HepG2 (cell line): Measurements from ENCODE around the gene C10orf71. TPM values are rescaled to one million over a fixed set of nuclear protein-coding genes. Genes with fewer than 3 reads are reported as not detected.

Source experiments
- ATAC-seq: fragments of 200-7000 bp; cut with Tn5 transposase; 3 replicates; pipeline ENCODE4 v1.9.1; 2020; ENCODE audit warnings: mild to moderate bottlenecking, moderate library complexity
- BruUV-seq: library from RNA; stranded (reverse); fragments of 400-500 nt; replicated peaks from 2 replicates; lab custom pipeline; 2021; lab: Mats Ljungman, UMichigan
- CTCF ChIA-PET: fragments of 300-600 bp; formaldehyde crosslinking; extraction: SDS; loops from one replicate; lab custom pipeline; 2021; ENCODE audit warnings: low total read pairs, inconsistent platforms, low intra/inter-chr PET ratio; lab: Yijun Ruan, JAX
- POLR2A ChIA-PET: fragments of 350-600 bp; sonication (Branson Sonifier 250); formaldehyde crosslinking; loops from one replicate; lab custom pipeline; 2020; ENCODE audit warnings: antibody characterized with exemption, inconsistent platforms; lab: Yijun Ruan, JAX
- DNase-seq: peaks from one replicate; pipeline ENCODE4 v3.0.0-alpha.2; 2015; ENCODE audit warnings: low spot score
- FAIRE-seq: peaks from 3 replicates; lab custom pipeline; 2011; peaks lifted over from hg19 to GRCh38; lab: Jason Lieb, UNC
- H2AFZ ChIP-seq: one replicate; pipeline ENCODE4 v1.6.1; 2011; ENCODE audit warnings: low read length, inconsistent platforms
- H3K27ac ChIP-seq: fragments of 300-600 bp; 3 replicates; pipeline ENCODE4 v1.8.0; 2011; ENCODE audit warnings: mixed run types, mild to moderate bottlenecking, mixed read lengths, low read length, inconsistent platforms; ENCODE audit not compliant: insufficient read depth; ENCODE audit errors: extremely low read length
- H3K27me3 ChIP-seq, 2 experiments: fragments of 200-600 bp in 1 of 2; 2 replicates in 1 of 2; 3 replicates in 1 of 2; pipeline versions ENCODE4 v1.6.0 to v1.8.0; 2011; ENCODE audit warnings: low read length in 2 of 2, mild to moderate bottlenecking in 2 of 2, moderate library complexity in 2 of 2, inconsistent platforms in 1 of 2; ENCODE audit not compliant: insufficient read depth in 2 of 2, control insufficient read depth in 1 of 2
- H3K36me3 ChIP-seq, 2 experiments: fragments of 200-600 bp in 1 of 2; replicated peaks in 1 of 2; 2 replicates in 1 of 2; 3 replicates in 1 of 2; pipeline versions ENCODE4 v1.5.1 to v1.8.0; 2011; ENCODE audit warnings: low read length in 2 of 2, inconsistent platforms in 1 of 2; ENCODE audit not compliant: insufficient read depth in 2 of 2, control insufficient read depth in 1 of 2
- H3K4me1 ChIP-seq: 2 replicates; pipeline ENCODE4 v1.5.1; 2012; ENCODE audit warnings: low read length, inconsistent platforms; ENCODE audit not compliant: insufficient read depth
- H3K4me2 ChIP-seq: 2 replicates; pipeline ENCODE4 v1.6.0; 2011; ENCODE audit warnings: low read depth, low read length, inconsistent platforms
- H3K4me3 ChIP-seq, 3 experiments: fragments of 200-600 bp in 1 of 3; sonication (generic), shearing (Covaris generic) in 1 of 3; replicated peaks in 1 of 3; 2 replicates each; pipeline ENCODE4 v1.5.1; 2011 to 2016; ENCODE audit warnings: low read length in 3 of 3, inconsistent platforms in 2 of 3, low read depth in 2 of 3, mild to moderate bottlenecking in 2 of 3, control low read depth in 1 of 3, mixed read lengths in 1 of 3; ENCODE audit not compliant: insufficient read depth in 1 of 3
- H3K79me2 ChIP-seq: one replicate; pipeline ENCODE4 v1.6.1; 2011; ENCODE audit warnings: low read length, inconsistent platforms; ENCODE audit not compliant: insufficient read depth
- H3K9ac ChIP-seq: 2 replicates; pipeline ENCODE4 v1.6.0; 2011; ENCODE audit warnings: mild to moderate bottlenecking, low read depth, low read length, inconsistent platforms; ENCODE audit not compliant: insufficient read depth
- H3K9me3 ChIP-seq: 2 replicates; pipeline ENCODE4 v1.5.1; 2012; ENCODE audit warnings: mild to moderate bottlenecking, low read length
- H4K20me1 ChIP-seq: 2 replicates; pipeline ENCODE4 v1.6.0; 2011; ENCODE audit warnings: inconsistent platforms, mild to moderate bottlenecking, low read length, moderate library complexity; ENCODE audit not compliant: insufficient read depth
- FLYWCH1 ChIP-seq: sonication (generic); formaldehyde crosslinking; IDR thresholded peaks from 2 replicates; pipeline ENCODE4 v1.8.1; 2023; ENCODE audit warnings: mild to moderate bottlenecking, missing genetic modification reagents
- FOXK1 ChIP-seq: sonication (generic); formaldehyde crosslinking; IDR thresholded peaks from 2 replicates; pipeline ENCODE4 v1.4.0; 2020; ENCODE audit warnings: low read depth, missing genetic modification reagents, borderline replicate concordance
- GATA4 ChIP-seq: sonication (generic); IDR thresholded peaks from 2 replicates; pipeline ENCODE4 v1.6.1; 2016; ENCODE audit warnings: antibody characterized with exemption, low read depth, borderline replicate concordance
- KAT2B ChIP-seq: fragments of 150-350 bp; IDR thresholded peaks from 2 replicates; pipeline ENCODE4 v1.6.1; 2014; ENCODE audit warnings: low read depth, low read length, borderline replicate concordance
- ZNF549 ChIP-seq: sonication (generic); formaldehyde crosslinking; IDR thresholded peaks from 2 replicates; pipeline ENCODE4 v1.5.0; 2020; ENCODE audit warnings: missing genetic modification reagents
- ZNF891 ChIP-seq: sonication (generic); formaldehyde crosslinking; IDR thresholded peaks from 2 replicates; pipeline ENCODE4 v1.5.0; 2020; ENCODE audit warnings: mild to moderate bottlenecking, missing genetic modification reagents
- WGBS: methylation state at CpG from one replicate; pipeline ENCODE4 v1.1.6; 2017; ENCODE audit warnings: low lambda C conversion rate; 5-methylcytosine and 5-hydroxymethylcytosine counted together
- in situ Hi-C: cut with HindIII; loops from 2 replicates; pipeline ENCODE4 v1.10.0; 2017; ENCODE audit warnings: low pct_unique_long_range_greater_than_20kb; ENCODE audit not compliant: extremely low pct_ligation_motif_present
- intact Hi-C: fragments of 100-400 bp; cut with micrococcal nuclease; formaldehyde crosslinking; loops from one replicate; pipeline ENCODE4 v1.10.0; 2022; ENCODE audit not compliant: unreplicated experiment
- polyA plus RNA-seq, 8 experiments: library from polyadenylated mRNA; depleted of rRNA in 3 of 8; stranded (reverse) in 7 of 8; unstranded in 1 of 8; fragments of >200 nt; fragmentation: Illumina TruSeq in 4 of 8; extraction: Trizol in 4 of 8; gene quantifications; 2 replicates each; pipeline versions ENCODE4 v1.2.1 to v1.2.3, GENCODE V29; 2011 to 2016; ENCODE audit warnings: low read depth in 4 of 8, missing spikeins in 1 of 8, mixed read lengths in 1 of 8; ENCODE audit not compliant: insufficient read depth in 1 of 8
- total RNA-seq, 5 experiments: library from RNA; depleted of rRNA; stranded (reverse); fragments of >200 nt; fragmentation: Illumina TruSeq; extraction: Trizol; gene quantifications; 2 replicates each; pipeline ENCODE4 v1.2.3, GENCODE V29; 2016; ENCODE audit warnings: low read depth in 1 of 5
- TF ChIP-seq, protein P1 (sequence below): sonication (generic); formaldehyde crosslinking; IDR thresholded peaks from 2 replicates; pipeline ENCODE4 v1.5.0; 2020; ENCODE audit warnings: mild to moderate bottlenecking, missing genetic modification reagents
- TF ChIP-seq, protein P2 (sequence below): sonication (generic); formaldehyde crosslinking; IDR thresholded peaks from 2 replicates; pipeline ENCODE4; 2020; ENCODE audit warnings: missing genetic modification reagents, mild to moderate bottlenecking, borderline replicate concordance

Gene C10orf71
- total and polyA plus RNA-seq, 2 of the 13 experiments (the other 11 are each of a cell fraction or from before 2014, with no cell fraction given) = not detected

GRCh38 chr10:49292565-49293207 is 6.3 kb upstream of the C10orf71 start:
- Histone ChIP-seq H3K79me2 (no peaks in the 10 kb centered on the region), H3K4me3 (no peak overlapping the region), H3K27me3 (peaks cover 2 to 21% of the 10 kb centered on the region in 2 experiments; a peak in 2 of 5 replicates), H4K20me1 (no peaks in the 10 kb centered on the region), H3K9me3 (no peaks in the 10 kb centered on the region), H3K27ac (no peak overlapping the region), H2AFZ (no peak overlapping the region), H3K4me1 (no peaks in the 10 kb centered on the region), H3K36me3 (no peaks in the 10 kb centered on the region), H3K4me2 (no peak overlapping the region), H3K9ac (no peak overlapping the region)
- TF ChIP-seq, protein P1, sequence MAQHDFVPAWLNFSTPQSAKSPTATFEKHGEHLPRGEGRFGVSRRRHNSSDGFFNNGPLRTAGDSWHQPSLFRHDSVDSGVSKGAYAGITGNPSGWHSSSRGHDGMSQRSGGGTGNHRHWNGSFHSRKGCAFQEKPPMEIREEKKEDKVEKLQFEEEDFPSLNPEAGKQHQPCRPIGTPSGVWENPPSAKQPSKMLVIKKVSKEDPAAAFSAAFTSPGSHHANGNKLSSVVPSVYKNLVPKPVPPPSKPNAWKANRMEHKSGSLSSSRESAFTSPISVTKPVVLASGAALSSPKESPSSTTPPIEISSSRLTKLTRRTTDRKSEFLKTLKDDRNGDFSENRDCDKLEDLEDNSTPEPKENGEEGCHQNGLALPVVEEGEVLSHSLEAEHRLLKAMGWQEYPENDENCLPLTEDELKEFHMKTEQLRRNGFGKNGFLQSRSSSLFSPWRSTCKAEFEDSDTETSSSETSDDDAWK (CRISPR knock-in tag) = no peak
- TF ChIP-seq, protein P2, sequence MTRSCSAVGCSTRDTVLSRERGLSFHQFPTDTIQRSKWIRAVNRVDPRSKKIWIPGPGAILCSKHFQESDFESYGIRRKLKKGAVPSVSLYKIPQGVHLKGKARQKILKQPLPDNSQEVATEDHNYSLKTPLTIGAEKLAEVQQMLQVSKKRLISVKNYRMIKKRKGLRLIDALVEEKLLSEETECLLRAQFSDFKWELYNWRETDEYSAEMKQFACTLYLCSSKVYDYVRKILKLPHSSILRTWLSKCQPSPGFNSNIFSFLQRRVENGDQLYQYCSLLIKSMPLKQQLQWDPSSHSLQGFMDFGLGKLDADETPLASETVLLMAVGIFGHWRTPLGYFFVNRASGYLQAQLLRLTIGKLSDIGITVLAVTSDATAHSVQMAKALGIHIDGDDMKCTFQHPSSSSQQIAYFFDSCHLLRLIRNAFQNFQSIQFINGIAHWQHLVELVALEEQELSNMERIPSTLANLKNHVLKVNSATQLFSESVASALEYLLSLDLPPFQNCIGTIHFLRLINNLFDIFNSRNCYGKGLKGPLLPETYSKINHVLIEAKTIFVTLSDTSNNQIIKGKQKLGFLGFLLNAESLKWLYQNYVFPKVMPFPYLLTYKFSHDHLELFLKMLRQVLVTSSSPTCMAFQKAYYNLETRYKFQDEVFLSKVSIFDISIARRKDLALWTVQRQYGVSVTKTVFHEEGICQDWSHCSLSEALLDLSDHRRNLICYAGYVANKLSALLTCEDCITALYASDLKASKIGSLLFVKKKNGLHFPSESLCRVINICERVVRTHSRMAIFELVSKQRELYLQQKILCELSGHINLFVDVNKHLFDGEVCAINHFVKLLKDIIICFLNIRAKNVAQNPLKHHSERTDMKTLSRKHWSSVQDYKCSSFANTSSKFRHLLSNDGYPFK (CRISPR knock-in tag) = no peak
- TF ChIP-seq GATA4 (no peak), ZNF549 (CRISPR knock-in tag) (no peak), KAT2B (no peak), FLYWCH1 (no peak), FOXK1 (CRISPR knock-in tag) (no peak), ZNF891 (no peak)
- POLR2A ChIA-PET = no interaction called here
- ATAC-seq (no peak), FAIRE-seq (no peak), DNase-seq (no peak)
- in situ Hi-C loops = no loop called here
- CTCF ChIA-PET = no interaction called here
- no TSS peak for BruUV-seq
- intact Hi-C loops = no loop called here
- WGBS = 14% methylated on average over 6 of the region's 6 CpGs
